Middle frontal gyrus (tissue), 1 donor: ENCODE data around the gene TMEM63A.
"Not testable (repeated sequence)": the region's sequence is repeated elsewhere in the genome, so short reads cannot be mapped to it uniquely, and the experiment has no call there.

Experiments used
- DNase-seq: peaks from one replicate; pipeline ENCODE4 v3.0.0-alpha.2; 2015; ENCODE audit warnings: low spot score; ENCODE audit errors: extremely low spot score

Gene TMEM63A

DNA sequence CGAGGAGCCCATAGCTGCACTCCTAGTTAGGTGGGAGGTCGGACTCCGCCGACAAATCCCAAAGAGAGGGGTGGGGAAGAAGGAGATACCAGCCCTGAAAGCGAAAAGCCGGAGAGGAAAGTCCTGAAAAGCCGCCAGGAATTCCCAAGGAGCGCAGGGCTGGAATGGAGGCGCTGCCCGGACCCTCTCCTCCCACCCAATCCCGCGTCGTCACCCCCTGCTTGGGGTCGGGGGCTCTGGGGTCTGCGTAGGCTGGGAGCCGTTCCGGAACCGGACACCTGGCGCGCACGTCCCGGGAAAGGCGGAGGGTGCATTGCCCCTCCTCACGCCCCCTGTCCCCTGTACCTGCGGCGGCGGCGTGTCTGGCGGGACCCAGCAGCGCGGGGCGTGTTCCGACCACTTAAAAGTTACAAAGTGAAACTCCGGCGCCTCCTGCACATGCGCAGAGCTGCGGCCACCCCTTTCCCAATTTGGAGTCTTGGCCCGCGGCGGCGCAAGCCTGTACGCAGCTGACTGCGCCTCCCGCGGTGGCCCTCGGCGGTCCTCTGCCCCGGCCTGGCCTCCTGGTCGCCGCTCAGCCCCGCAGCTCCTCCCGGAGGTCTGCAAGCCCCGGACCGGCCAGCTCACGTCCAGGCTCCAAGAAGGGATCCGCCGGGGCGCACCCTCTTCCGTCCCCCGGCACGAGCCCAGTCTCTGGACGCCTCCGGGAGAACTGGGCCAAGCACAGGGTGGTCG, at the start of gene TMEM63A:
Gene TMEM63A, minus strand, starts transcription at position 422 of the 735 bp plus-strand sequence. CDS start 4,800 bp downstream, outside the sequence.
- peak; percentile 64 for DNase-seq

DNA sequence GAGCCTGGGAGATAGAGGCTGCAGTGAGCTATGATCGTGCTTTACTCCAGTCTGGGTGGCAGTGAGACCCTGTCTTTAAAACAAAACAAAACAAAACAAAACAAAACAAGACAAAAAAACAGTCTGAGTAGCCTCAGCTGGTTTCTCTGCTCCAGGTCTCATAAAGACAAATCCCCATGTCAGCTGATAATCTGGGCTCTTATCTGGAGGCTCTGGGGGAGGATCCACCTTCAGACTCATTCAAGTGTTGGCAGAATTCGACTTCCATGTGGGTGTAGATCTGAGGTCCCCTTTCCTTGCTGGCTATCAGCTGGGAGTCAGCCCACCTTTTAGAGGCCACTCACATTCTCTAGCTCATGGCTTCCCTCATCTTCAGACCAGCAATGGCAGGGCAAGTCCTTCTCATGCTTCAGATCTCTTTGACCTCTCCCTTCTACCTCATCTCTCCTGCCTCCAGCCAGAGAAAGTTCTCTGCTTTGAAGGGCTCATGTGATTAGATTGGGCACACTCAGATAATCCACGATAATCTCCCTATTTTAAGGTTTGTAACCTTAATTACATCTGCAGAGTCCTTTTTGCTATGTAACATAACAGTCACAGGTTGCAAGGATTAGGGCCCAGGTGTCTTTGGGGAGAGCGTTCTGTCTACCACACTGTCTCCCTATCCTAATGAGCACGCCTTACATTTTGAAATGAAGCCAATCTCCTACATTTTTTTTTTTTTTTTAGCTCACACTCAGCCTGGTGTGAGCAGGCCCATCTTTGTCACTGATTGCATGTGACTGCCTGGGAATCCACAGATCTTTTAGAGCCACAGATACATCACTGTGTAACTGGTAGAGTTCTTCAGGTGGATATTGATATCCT, 49.3 kb upstream of the TMEM63A start:
- no peak for DNase-seq

DNA sequence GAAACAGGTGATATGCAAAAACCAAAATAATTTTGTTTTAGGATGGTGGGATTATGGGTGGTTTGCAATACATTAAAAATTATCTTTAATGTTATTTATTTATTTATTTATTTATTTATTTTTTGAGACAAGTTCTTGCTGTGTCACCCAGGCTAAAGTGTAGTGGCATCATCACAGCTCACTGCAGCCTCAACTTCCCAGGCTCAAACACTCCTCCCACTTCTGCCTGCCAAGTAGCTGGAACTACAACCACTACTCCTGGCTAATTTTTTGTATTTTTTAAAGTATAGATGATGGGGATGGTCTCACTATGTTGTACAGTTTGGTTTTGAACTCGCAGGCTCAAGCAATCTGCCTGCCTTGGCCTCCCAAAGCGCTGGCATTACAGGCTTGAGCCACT, 48.4 kb upstream of the TMEM63A start:
- DNase-seq, result no peak

DNA sequence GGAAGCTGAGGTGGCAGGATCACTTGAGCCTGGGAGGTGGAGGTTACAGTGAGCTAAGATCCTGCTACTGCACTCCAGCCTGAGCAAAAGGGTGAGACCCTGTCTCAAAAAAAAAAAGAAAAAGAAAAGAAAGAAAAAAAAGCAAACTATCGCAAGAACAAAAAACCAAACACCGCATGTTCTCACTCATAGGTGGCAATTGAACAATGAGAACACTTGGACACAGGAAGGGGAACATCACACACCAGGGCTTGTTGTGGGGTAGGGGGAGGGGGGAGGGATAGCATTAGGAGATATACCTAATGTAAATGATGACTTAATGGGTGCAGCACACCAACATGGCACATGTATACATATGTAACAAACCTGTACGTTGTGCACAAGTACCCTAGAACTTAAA, 47.3 kb upstream of the TMEM63A start:
- DNase-seq, result not testable (repeated sequence)

DNA sequence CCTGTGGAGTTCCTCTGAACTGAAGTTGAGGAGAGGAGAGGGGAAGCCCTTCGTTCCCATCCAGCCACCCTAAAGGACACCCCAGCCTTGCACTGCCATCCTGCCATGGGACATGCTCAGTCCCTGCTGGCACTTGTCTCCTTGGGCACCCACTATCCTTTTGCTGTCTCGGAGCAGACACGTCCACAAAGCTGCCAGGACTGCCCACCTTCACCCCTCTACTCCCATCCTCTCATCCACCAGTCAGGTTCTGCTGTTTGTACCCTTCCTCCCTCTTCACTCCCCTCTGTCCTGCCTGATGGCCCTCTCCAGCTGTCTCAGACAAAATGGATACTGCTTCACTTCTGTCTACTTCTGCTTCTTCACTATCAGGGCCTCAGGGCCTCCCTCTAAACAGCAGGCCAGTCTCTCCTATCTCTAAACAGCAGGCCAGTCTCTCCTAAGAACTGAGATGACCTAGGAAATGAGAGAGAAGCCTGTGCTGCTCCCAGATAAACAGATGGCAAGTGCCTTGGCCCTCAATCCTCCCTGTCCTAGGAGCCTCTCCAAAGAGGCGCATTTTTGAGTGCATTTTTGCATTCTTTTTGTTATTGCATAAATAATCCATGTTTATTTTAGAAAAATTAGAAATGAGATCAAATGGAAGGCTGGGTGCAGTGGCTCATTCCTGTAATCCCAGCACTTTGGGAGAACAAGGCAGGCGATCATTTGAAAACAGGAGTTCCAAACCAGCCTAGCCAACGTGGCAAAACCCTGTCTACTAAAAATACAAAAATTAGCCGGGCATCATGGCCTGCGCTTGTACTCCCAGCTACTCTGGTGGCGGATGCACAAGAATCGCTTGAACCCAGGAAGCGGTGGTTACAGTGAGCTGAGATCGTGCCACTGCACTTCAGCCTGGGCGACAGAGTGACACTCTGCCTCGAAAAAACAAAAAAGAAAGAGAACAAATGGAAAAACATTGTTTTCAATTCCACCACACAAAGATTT, 46.3 kb upstream of the TMEM63A start:
- DNase-seq, result no peak

DNA sequence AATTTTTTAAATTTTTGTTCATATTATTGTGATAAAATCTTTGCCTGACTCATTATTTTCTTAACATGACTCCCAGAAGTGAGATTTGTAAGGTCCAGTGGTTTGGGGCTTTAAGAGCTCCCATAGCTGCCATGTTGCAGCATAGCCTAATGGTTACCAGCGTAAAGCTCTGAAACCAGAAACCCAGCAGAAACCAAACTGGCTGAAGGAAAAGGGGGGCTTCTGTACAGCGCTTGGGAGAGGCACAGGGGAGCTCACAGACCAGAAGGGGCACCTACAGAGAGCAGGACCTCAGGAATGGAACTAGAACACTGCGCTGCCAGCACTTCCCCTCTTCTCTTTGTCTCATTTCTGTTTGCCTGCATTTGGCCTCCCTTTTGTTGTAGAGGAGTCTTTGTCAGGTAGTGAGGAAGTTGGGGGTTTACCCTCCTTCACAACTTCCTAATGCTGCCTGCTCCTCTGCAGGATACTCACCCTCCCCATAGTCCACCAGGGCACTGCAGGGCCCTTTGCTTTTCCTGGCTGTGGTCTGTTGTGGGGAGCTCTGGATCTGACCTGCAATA, 44.5 kb upstream of the TMEM63A start:
- DNase-seq, result no peak

DNA sequence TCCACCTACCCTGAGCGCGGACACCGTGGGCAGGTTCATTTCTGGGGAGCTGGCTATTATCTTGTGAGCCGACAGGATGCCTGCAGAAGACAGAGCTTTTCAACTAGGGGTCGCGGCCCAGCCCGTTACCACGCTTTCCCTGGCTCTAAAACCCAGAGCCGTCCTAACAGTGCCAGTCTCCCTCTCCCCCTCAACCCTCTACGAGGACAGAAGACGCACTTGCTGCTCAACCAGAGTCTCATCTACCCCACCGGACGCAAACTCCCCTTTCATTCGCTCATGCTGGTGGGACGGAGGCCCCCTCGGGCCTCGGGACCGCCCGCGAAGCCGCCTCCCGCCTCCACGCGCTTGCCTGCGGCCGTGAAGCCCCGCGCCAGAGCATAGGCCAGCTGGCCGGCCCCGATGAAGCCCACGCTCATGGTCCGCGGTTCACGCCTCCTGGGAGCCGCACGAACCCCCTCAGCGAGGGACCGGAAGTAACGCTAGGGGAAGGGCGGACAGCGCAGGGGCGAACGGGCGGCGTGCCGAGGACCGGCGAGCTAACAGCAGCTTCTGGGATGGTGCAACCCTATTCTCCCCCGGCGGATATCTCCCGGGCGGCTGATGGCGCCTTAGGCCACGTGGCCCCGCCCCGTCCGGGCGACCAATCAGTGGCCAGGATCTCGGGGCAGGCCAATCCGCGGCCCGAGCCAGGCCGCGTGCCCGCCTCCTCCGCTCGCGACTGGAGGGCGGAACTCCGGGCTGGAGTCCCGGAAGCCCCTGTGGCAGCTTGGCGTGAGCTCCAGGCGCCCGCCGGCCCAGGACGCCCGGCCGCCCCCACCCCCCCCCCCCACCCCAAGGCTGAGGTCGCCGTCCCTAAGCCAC, 41.7 kb upstream of the TMEM63A start, which contains the start of gene PYCR2:
Gene PYCR2, minus strand, starts transcription at position 559 of the 864 bp plus-strand sequence. Its CDS starts 140 bp downstream, at position 419.
- peak; percentile 94 for DNase-seq

DNA sequence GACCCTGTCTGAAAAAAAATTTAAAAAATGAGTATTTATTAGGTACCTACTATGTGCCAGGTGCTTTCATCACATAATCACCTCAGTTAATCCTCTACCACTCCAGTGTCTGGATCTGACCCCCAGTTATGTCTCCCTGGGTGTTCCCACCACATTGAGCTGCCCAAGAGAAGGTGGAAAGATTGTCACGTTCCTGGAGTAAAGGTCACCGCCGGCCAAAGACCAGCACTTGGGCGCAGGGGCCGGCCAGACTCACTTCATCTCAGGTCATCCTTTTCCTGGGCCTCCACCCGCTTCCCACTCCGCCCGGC, 41.2 kb upstream of the TMEM63A start:
- DNase-seq, result no peak

DNA sequence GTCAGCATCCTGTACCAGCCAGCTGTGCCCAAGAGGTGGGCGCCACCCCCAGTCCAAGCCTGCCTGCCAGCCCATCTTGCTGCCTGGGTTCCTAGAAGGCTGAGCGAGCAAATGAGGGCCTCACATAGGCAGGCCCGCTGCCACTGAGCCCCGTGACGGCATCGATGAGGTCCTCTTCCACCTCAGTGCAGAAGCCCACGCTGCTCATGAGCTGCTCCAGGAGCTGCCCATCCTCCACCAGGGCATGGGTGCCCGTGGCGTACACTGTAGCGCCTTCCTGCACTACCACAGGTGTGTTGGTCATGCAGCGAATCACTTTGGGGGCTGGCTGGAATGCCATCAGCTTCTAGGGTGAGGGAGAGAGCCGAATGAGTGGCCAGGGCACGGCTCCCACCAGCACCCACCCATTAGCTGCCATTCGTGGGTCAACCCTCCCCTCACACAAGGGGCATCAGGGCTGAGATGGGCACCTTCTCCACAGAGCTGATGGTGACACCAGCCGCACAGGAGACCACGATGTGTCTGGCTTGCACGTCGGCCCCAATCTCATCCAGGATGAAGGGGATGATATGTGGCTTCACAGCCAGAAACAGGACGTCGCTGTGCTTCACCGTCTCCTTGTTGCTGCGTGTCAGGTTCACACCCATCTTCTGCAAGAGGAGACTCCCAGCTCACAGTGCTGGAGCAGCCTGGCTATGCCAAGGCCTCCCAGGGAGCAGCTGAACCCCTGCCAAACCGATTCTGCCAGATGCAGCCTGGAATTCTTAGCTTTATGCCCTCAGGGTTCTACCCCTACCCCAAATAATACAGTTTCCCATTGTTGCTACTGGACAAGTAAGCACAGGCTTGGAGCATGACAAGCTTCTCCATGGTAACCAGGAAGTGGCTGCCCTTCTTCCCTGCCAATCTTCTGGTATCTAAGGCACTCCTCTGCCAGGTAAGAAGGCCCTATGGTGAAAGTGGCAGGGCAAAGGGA, 39.8 kb upstream of the TMEM63A start:
- DNase-seq, result no peak

DNA sequence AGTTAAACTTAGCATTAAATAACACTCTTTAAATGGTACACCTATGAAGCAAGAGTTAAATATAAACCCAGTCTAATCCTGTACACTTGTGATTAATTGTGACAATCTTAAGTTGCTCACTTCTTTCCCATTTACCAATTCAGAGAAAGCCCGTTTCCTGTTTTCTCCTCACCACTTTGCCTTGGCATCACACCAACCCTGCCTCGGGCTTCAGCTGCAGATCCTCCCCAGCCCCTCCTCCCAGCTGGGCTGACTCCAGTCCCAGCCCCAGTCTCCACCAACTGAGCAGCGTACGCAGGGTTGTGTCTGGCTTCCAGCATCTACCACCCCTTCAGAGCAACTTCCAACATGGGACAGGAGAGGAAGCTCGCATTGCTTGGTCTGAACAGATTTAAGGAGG, 37.7 kb upstream of the TMEM63A start:
- peak; percentile 82 for DNase-seq

DNA sequence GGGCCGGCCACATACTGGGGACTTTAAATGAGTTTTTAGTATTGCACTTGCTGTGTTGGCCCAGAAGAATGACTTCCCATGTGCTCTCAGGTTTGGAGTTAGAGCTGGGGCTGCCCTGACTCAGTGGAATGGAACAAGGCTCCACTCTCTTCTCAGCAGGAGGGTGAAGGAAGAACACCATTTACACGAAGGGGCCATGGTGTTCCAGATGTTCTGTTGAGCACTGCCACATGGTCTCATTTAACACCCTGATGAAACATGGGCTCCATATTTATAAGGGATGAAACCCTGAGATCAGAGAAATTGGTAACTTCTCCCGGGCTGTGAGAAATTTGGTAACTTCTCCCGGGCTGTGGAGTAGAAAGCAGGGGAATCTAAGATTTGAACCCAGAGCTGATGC, 36.1 kb upstream of the TMEM63A start:
- DNase-seq, result no peak

DNA sequence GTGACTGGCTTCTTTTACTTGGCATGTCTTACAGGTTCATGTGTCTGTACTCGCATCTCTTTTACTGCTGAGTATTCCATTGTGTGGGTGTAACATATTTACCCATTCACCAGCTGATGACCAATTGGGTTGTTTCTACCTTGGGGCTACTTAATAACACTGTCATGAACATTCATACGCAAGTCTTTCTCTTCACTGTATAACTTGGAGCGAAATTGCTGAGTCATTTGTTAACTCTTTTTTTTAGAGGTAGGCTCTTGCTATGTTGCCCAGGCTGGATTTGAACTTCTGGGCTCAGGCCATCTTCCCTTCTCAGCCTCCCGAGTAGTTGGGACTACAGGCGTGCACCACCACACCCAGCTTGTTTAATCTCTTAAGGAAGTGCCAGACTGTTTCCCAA, 35.4 kb upstream of the TMEM63A start:
- DNase-seq, result no peak

DNA sequence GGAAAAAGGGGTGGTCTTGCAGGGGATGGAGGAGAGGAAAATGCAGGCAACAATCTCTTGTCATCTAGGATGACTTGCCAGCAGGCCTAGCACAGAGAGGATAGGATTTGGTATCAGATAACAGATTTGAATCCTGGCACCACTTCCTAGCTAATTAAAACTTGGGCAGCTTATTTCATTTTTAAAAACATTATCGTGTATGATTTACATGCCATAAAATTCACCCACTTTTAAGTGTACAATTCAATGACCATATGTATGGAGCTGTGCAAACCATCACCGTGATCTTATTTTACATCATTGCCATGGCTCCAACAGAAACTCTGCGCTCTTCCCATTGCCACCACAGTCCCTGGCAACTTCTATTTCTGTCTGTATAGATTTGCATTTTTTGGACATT, 34.9 kb upstream of the TMEM63A start:
- no peak for DNase-seq

DNA sequence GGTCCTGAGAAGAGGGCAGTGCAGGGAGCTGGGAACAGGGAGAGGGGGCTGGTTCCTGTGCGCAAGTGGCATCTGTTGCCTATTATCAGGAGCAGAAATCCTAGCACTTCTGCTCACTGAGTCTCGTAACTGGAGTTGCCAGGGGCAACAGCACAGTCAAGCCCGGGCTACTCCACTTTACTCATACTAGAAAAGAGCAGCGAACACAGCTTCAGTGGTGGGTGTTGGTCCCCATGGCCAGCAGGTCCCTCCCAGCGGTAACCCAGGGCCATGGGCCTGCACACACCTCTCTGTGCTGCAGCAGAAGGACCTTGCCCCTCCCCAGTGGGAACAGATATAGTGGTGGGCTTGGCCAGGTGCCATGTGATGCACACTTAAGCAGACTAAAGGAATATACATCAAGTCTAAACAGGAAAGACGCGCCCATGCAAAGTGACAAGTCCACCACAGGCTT, 33.4 kb upstream of the TMEM63A start:
- DNase-seq, result no peak

DNA sequence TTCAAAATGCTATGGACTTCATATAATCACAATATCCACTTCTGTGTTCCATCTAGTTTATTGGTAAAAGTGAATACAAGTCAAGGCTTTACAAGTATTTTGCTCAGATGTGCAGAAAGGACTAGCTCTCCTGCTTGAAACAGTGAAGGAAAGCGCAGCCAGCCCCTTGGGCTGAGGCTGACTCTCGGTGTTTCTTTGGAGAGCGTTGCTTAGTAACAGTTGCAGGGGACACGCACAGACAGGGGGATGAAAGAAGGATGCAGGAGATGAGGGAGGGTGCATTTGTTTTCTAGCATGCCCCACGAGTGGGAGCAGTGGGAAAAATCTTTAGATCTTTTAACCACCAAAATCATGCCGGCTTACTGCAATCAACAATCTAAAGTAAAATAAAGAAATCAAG, 32.8 kb upstream of the TMEM63A start:
- DNase-seq, result no peak

DNA sequence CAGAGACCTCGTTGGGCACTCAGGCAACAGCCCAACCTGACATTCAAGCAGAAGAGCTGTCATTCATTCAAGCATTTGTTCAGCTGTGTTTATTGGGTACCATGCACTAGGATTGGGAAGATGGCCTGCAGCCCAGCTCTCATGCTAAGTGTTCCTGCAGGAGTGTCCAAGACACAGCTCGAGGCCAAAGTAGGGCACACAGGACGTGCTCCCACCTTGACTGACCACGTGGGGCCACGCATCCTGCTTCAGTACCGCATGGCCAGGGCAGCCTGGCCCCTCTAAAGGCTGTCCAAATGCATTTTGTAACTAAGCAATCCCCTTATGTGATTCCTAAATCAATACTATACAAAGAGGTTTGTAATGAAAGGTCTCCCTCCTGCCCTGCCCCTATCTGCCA, 32.2 kb upstream of the TMEM63A start:
- DNase-seq, result no peak

DNA sequence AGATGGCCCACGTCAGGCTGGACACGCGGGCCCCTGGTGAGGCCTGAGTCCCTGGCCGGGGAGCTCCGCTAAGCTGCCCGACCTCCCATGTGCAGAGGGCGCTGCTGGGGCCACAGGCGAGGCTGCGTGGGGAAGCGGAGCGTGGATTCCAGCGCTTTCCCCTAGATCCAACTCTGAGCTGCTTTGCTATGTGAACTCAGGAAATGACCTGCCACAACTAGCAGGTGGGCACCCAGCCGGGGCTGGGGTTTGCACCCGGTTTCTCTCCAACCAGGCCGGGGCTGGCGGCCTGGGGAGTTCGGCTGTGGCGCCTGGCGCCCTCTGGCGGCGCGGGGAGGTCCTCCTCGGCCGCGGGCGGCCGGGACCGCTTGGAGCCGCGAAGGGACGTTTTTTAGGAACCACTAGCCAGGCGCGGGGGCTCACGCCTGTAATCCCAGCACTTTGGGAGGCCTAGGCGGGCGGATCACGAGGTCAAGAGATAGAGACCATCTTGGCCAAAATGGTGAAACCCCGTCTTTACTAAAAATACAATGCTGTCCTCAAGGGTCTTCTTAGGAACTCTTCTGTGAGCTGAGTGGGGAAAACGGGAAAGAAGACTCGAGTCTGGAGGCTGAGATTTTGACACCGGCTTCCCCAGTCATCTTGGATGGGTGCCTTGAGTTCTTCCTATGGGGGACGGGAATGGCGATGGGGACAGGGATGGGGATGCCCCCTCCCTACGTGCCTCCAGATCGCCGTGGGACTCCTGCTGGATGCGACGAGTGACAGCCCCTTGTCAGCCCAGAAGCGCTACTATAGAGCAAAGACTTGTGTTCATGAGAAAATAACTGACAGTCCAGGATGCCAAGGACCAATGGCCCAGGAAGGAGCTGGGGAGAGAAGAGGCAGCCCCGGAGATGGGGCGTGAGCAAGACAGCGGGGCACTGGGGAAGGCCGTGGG, 29.3 kb upstream of the TMEM63A start:
- DNase-seq, result no peak

DNA sequence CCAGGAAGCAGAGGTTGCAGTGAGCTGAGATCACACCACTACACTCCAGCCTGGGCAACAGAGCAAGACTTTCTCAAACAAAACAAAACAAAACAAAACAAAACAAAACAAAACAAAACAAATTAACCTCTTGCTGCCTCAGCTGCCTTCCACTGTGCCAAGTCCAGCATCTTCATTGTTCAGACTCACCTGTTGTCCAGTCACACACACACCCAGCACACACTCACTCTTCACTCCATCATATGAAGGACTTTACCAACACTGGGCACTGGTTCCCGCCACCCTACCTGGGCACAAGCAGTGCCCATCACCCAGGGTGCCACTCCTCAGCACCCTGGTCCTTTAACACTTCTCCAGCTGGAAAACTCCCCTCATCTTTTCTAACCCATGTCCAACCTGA, 27.3 kb upstream of the TMEM63A start:
- DNase-seq, result no peak
